IMR-90 (cell line): ENCODE results near the gene PRKCG. TPM values are rescaled to one million over a fixed set of nuclear protein-coding genes. Genes with fewer than 3 reads are reported as not detected.
"Not testable (repeated sequence)": the region's sequence is repeated elsewhere in the genome, so short reads cannot be mapped to it uniquely, and the experiment has no call there.

Experiments
- ATAC-seq: fragments of 200-7000 bp; cut with Tn5 transposase; 2 replicates; pipeline ENCODE4 v1.9.1; 2020; ENCODE audit warnings: low read depth, mild to moderate bottlenecking, moderate library complexity
- BruUV-seq: library from RNA; stranded (reverse); fragments of 400-500 nt; replicated peaks from 2 replicates; lab custom pipeline; 2021; lab: Mats Ljungman, UMichigan
- CTCF ChIA-PET: fragments of 300-600 bp; formaldehyde crosslinking; extraction: SDS; loops from one replicate; lab custom pipeline; 2021; ENCODE audit warnings: antibody characterized with exemption; lab: Yijun Ruan, JAX
- POLR2A ChIA-PET: fragments of 300-600 bp; sonication (Branson Sonifier 250); formaldehyde crosslinking; loops from one replicate; lab custom pipeline; 2022; ENCODE audit warnings: antibody characterized with exemption; ENCODE audit not compliant: unreplicated experiment; lab: Charles Lee
- DNase-seq: peaks from one replicate; pipeline ENCODE4 v3.0.0; 2013
- H2AFZ ChIP-seq: replicated peaks from 2 replicates; pipeline ENCODE3; 2013; ENCODE audit warnings: low read length, mild to moderate bottlenecking; ENCODE audit not compliant: poor library complexity
- H2AK5ac ChIP-seq: 2 replicates; pipeline ENCODE4 v1.6.1; 2013; ENCODE audit warnings: low read depth, low read length, inconsistent platforms
- H2AK9ac ChIP-seq: replicated peaks from 2 replicates; pipeline ENCODE3; 2013; ENCODE audit warnings: mild to moderate bottlenecking, low read depth, low read length, moderate library complexity; ENCODE audit not compliant: poor library complexity
- H2BK120ac ChIP-seq: 2 replicates; pipeline ENCODE4 v1.6.1; 2013; ENCODE audit warnings: low read depth, low read length, inconsistent platforms
- H2BK15ac ChIP-seq: 3 replicates; pipeline ENCODE4 v1.6.1; 2013; ENCODE audit warnings: low read depth, low read length, inconsistent platforms
- H2BK20ac ChIP-seq: 2 replicates; pipeline ENCODE4 v1.6.1; 2013; ENCODE audit warnings: low read depth, mild to moderate bottlenecking, inconsistent platforms, low read length, moderate library complexity
- H2BK5ac ChIP-seq: 2 replicates; pipeline ENCODE4 v1.6.1; 2013; ENCODE audit warnings: mild to moderate bottlenecking, low read depth, low read length, inconsistent platforms; ENCODE audit not compliant: poor library complexity, severe bottlenecking
- H3K14ac ChIP-seq: replicated peaks from 2 replicates; pipeline ENCODE4 v1.6.1; 2013; ENCODE audit warnings: low read depth, low read length, inconsistent platforms
- H3K18ac ChIP-seq: 2 replicates; pipeline ENCODE4 v1.6.1; 2013; ENCODE audit warnings: low read depth, low read length, control low read depth
- H3K23ac ChIP-seq: 2 replicates; pipeline ENCODE4 v1.6.1; 2013; ENCODE audit warnings: low read depth, low read length, inconsistent platforms
- H3K27ac ChIP-seq: 2 replicates; pipeline ENCODE4 v1.5.1; 2013; ENCODE audit warnings: mild to moderate bottlenecking, control low read depth, low read length; ENCODE audit not compliant: insufficient read depth
- H3K27me3 ChIP-seq: 2 replicates; pipeline ENCODE4 v1.6.1; 2013; ENCODE audit warnings: low read length; ENCODE audit not compliant: control insufficient read depth, insufficient read depth
- H3K36me3 ChIP-seq: 2 replicates; pipeline ENCODE4 v1.6.1; 2013; ENCODE audit warnings: low read length, mixed read lengths; ENCODE audit not compliant: control insufficient read depth, insufficient read depth
- H3K4ac ChIP-seq: 2 replicates; pipeline ENCODE4 v1.6.1; 2013; ENCODE audit warnings: low read depth, low read length, inconsistent platforms
- H3K4me1 ChIP-seq: 2 replicates; pipeline ENCODE4 v1.6.1; 2013; ENCODE audit warnings: low read length, mixed read lengths; ENCODE audit not compliant: control insufficient read depth, insufficient read depth
- H3K4me2 ChIP-seq: 2 replicates; pipeline ENCODE4 v1.6.1; 2013; ENCODE audit warnings: low read depth, mild to moderate bottlenecking, control low read depth, low read length, moderate library complexity
- H3K4me3 ChIP-seq: 2 replicates; pipeline ENCODE4 v1.5.1; 2013; ENCODE audit warnings: low read depth, mild to moderate bottlenecking, control low read depth, low read length, moderate library complexity; ENCODE audit not compliant: insufficient read depth
- H3K56ac ChIP-seq: 2 replicates; pipeline ENCODE4 v1.6.1; 2013; ENCODE audit warnings: low read length, inconsistent platforms; ENCODE audit not compliant: insufficient read depth; ENCODE audit errors: extremely low read depth
- H3K79me1 ChIP-seq, 2 experiments: 2 replicates each; pipeline ENCODE4 v1.6.1; 2013; ENCODE audit warnings: low read length in 2 of 2, inconsistent platforms in 1 of 2, low read depth in 1 of 2
- H3K9ac ChIP-seq: 2 replicates; pipeline ENCODE4 v1.6.1; 2013; ENCODE audit warnings: low read depth, low read length, control low read depth
- H3K9me1 ChIP-seq: 2 replicates; pipeline ENCODE4 v1.6.1; 2013; ENCODE audit warnings: low read length, inconsistent platforms; ENCODE audit not compliant: insufficient read depth
- H3K9me3 ChIP-seq: 2 replicates; pipeline ENCODE4 v1.6.1; 2013; ENCODE audit warnings: low read length; ENCODE audit not compliant: control insufficient read depth, insufficient read depth
- H4K20me1 ChIP-seq: 2 replicates; pipeline ENCODE4 v1.6.1; 2013; ENCODE audit warnings: low read length, inconsistent platforms; ENCODE audit not compliant: insufficient read depth
- H4K5ac ChIP-seq: 2 replicates; pipeline ENCODE4 v1.6.1; 2013; ENCODE audit warnings: mild to moderate bottlenecking, low read depth, low read length, control low read depth
- H4K8ac ChIP-seq, 2 experiments: 2 replicates each; pipeline ENCODE4 v1.6.1; 2013; ENCODE audit warnings: low read depth in 2 of 2, low read length in 2 of 2, control low read depth in 1 of 2, inconsistent platforms in 1 of 2
- H4K91ac ChIP-seq: 2 replicates; pipeline ENCODE4 v1.6.1; 2013; ENCODE audit warnings: low read depth, low read length, inconsistent platforms; ENCODE audit not compliant: insufficient read depth
- WGBS, 2 experiments: methylation state at CpG; one replicate each; pipeline versions ENCODE4 v1.1.5 to v1.1.7; 2013; ENCODE audit warnings: missing lambda C conversion rate in 2 of 2; ENCODE audit not compliant: insufficient read length in 1 of 2; ENCODE audit errors: extremely low coverage in 2 of 2; 5-methylcytosine and 5-hydroxymethylcytosine counted together
- dilution Hi-C: fragments of 300-500 bp; cut with HindIII; formaldehyde crosslinking; loops from one replicate; pipeline ENCODE4 v1.14.3; 2018; ENCODE audit warnings: low sequenced_read_pairs; ENCODE audit not compliant: unreplicated experiment
- in situ Hi-C: fragments of 300-500 bp; cut with MboI; formaldehyde crosslinking; loops from 3 replicates; pipeline ENCODE4 v1.14.3; 2019; ENCODE audit warnings: low sequenced_read_pairs, inconsistent platforms, mixed read lengths
- intact Hi-C: fragments of 100-400 bp; cut with micrococcal nuclease; formaldehyde crosslinking; loops from 2 replicates; pipeline ENCODE4 v1.10.0; 2022
- polyA plus RNA-seq, 3 experiments: library from polyadenylated mRNA; depleted of rRNA; stranded (reverse); fragments of >200 nt; gene quantifications; 2 replicates each; pipeline ENCODE4 v1.2.3, GENCODE V29; 2012; ENCODE audit warnings: low replicate concordance in 1 of 3
- total RNA-seq: library from RNA; depleted of rRNA; stranded (reverse); fragments of >200 nt; gene quantifications from 2 replicates; pipeline ENCODE4 v1.2.3, GENCODE V29; 2012

Gene PRKCG
- total and polyA plus RNA-seq, 2 of the 4 experiments (the other 2 are of a cell fraction) = not detected

DNA sequence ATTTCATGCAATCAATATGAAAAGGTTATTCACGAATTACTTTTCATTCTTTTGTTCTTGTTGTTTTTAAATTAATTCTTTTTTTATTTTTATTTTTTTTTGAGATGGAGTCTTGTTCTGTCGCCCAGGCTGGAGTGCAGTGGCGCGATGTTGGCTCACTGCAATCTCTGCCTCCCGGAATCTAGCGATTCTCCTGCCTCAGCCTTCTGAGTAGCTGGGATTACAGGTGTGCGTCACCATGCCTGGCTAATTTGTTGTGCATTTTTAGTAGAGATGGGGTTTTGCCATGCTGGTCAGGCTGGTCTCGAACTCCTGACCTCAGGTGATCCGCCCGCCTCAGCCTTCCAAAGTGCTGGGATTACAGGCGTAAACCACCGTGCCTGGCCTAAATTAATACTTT is 41.8 kb upstream of the PRKCG start:
- H3K27me3 ChIP-seq, POLR2A ChIA-PET, intact Hi-C loops, H3K23ac ChIP-seq, ATAC-seq, H3K4me1 ChIP-seq, H2BK5ac ChIP-seq, H3K79me1 ChIP-seq, H3K56ac ChIP-seq, H4K5ac ChIP-seq, H3K4me2 ChIP-seq, H3K9me1 ChIP-seq, H3K14ac ChIP-seq, in situ Hi-C loops, H2BK15ac ChIP-seq, BruUV-seq, H2BK120ac ChIP-seq, H3K18ac ChIP-seq, H2AK9ac ChIP-seq, H3K4me3 ChIP-seq, H2BK20ac ChIP-seq, dilution Hi-C loops, H2AFZ ChIP-seq, H3K27ac ChIP-seq, H3K4ac ChIP-seq, H4K91ac ChIP-seq, DNase-seq, H3K36me3 ChIP-seq, H3K9me3 ChIP-seq, H4K20me1 ChIP-seq, H4K8ac ChIP-seq, H3K9ac ChIP-seq: not testable (repeated sequence)
- WGBS, 2 experiments = no CpG with 5 or more reads among the region's 12 CpGs
- CTCF ChIA-PET = interaction anchor here (1.1 kb wide), 1 partner anchor 184 kb away, joined by 3 read pairs; no protein-coding TSS in a partner anchor
- H2AK5ac ChIP-seq = 0 out of 2 replicates have a peak overlapping the region, but pooled peaks have one; percentile 15
